Mammary epithelial cell (primary cell): ENCODE results near the gene ARNT2.

Experiments
- CTCF ChIP-seq, 2 donors: IDR thresholded peaks in 1 of 2; conservative IDR thresholded peaks in 1 of 2; 2 replicates each; pipeline ENCODE4 v1.5.1; 2011 to 2012; ENCODE audit warnings: inconsistent platforms in 2 of 2, low read length in 2 of 2, mild to moderate bottlenecking in 2 of 2, control low read depth in 1 of 2, low read depth in 1 of 2; ENCODE audit not compliant: insufficient read depth in 1 of 2; ENCODE audit errors: extremely low read depth in 1 of 2
- EZH2 ChIP-seq: IDR thresholded peaks from 2 replicates; pipeline ENCODE4 v1.6.1; 2012; ENCODE audit warnings: low read length, inconsistent platforms, borderline replicate concordance

- TF ChIP-seq CTCF (conservative IDR thresholded peaks at IDR 0.05 in 1 of 2, IDR thresholded peaks at IDR 0.05 in 1 of 2; ENCODE audit: extremely low read depth in 1 of 2, insufficient read depth in 1 of 2, low read depth in 1 of 2, low read length in 2 of 2) = no peak
- TF ChIP-seq EZH2 = no peak
Observed at GRCh38 chr15:80457896-80458295, 53.7 kb downstream of the ARNT2 start.
